SU-DHL-6 (cell line): Measurements from ENCODE around the gene ARID3B.

Experiments used
- H2AFZ ChIP-seq: fragments of 200-600 bp; sonication (generic); 2 replicates; pipeline ENCODE4 v1.6.1; 2014; ENCODE audit warnings: low read depth, mild to moderate bottlenecking, moderate library complexity, mixed read lengths, antibody characterized with exemption, low read length; ENCODE audit not compliant: severe bottlenecking
- H3F3A ChIP-seq: fragments of 200-600 bp; shearing (Covaris generic); 2 replicates; pipeline ENCODE4 v1.6.0; 2016; ENCODE audit warnings: antibody characterized with exemption, mild to moderate bottlenecking; ENCODE audit not compliant: insufficient read depth
- H3K27ac ChIP-seq: fragments of 200-600 bp; sonication (generic); 2 replicates; pipeline ENCODE4 v1.5.1; 2016; ENCODE audit warnings: low read depth, mild to moderate bottlenecking, low read length, moderate library complexity, mixed read lengths
- H3K27me3 ChIP-seq: fragments of 200-600 bp; sonication (generic), shearing (Covaris generic); 2 replicates; pipeline ENCODE4 v1.6.0; 2014; ENCODE audit warnings: mild to moderate bottlenecking, low read length
- H3K36me3 ChIP-seq: fragments of 200-600 bp; sonication (generic); 2 replicates; pipeline ENCODE4 v1.6.1; 2014; ENCODE audit warnings: mild to moderate bottlenecking, low read length, mixed read lengths
- H3K4me2 ChIP-seq: fragments of 300-600, 200-600 bp; shearing (Covaris generic), sonication (generic); 2 replicates; pipeline ENCODE4 v1.6.0; 2014; ENCODE audit warnings: low read length, low read depth, mild to moderate bottlenecking; ENCODE audit not compliant: poor library complexity, severe bottlenecking
- H3K4me3 ChIP-seq: fragments of 200-600 bp; sonication (generic); 2 replicates; pipeline ENCODE4 v1.5.1; 2014; ENCODE audit warnings: antibody characterized with exemption, low read length, mild to moderate bottlenecking, mixed read lengths; ENCODE audit not compliant: insufficient read depth, poor library complexity, severe bottlenecking
- H3K79me2 ChIP-seq: fragments of 200-600 bp; sonication (generic); 2 replicates; pipeline ENCODE4 v1.6.1; 2014; ENCODE audit warnings: mild to moderate bottlenecking, low read length, moderate library complexity; ENCODE audit not compliant: insufficient read depth
- H3K9ac ChIP-seq: fragments of 200-600 bp; sonication (generic); 2 replicates; pipeline ENCODE4 v1.7.0; 2014; ENCODE audit warnings: mild to moderate bottlenecking, low read length
- H3K9me2 ChIP-seq: fragments of 200-600 bp; sonication (generic); replicated peaks from 2 replicates; pipeline ENCODE4 v1.6.1; 2014; ENCODE audit warnings: low read length; ENCODE audit not compliant: insufficient read depth
- H3K9me3 ChIP-seq: fragments of 200-600 bp; sonication (generic); 2 replicates; pipeline ENCODE4 v1.6.1; 2014; ENCODE audit warnings: low read length, mixed read lengths; ENCODE audit not compliant: insufficient read depth
- H4K20me1 ChIP-seq: fragments of 200-600 bp; sonication (generic); 2 replicates; pipeline ENCODE4 v1.6.1; 2014; ENCODE audit warnings: low read depth, mild to moderate bottlenecking, antibody characterized with exemption, low read length, moderate library complexity, mixed read lengths
- CTCF ChIP-seq: fragments of 200-600 bp; sonication (generic); IDR thresholded peaks from one replicate; pipeline ENCODE4 v1.5.1; 2017; ENCODE audit warnings: antibody characterized with exemption, mild to moderate bottlenecking, low read length, moderate library complexity; ENCODE audit not compliant: insufficient read depth, poor library complexity, severe bottlenecking
- EZH2phosphoT487 ChIP-seq: fragments of 200-600 bp; sonication (generic), shearing (Covaris generic); conservative IDR thresholded peaks from 2 replicates; pipeline ENCODE4 v1.6.1; 2018; ENCODE audit warnings: mild to moderate bottlenecking, antibody characterized with exemption, low read length, moderate library complexity, mixed read lengths

Gene ARID3B

DNA sequence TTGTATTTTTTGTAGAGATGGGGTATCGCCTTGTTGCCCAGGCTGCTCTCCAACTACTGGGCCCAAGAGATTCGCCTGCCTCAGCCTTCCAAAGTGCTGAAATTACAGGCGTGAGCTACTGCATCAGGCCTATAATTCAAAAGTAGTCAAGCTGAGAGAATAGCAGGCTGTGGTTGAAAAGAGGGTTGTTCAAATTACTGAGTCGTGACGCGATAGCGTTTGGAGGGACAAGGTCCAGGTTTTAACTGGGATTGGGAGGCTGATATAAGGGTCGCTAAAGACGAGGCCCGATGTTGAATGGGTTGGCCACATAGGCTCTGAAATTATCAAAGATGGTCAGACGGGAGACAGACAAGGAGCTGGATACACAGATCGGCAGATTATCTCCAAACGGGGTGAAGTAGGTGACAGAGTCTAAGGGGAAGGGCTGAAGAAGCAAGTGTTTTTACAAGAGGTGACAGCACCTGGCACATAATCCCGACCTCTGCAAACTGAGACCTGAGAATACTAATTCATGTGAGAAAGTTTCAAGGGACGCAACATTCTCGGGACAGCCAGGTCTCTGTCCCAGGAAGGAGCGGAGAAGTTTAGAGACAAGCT lies 759 bp upstream of the ARID3B start:
- peak overlapping the region; percentile 44 for H3K27ac ChIP-seq
- peaks cover 34% of the 10 kb centered on the region for H3F3A ChIP-seq
- no peaks in the 10 kb centered on the region for H3K27me3 ChIP-seq
- no peaks in the 10 kb centered on the region for H3K79me2 ChIP-seq
- peaks cover 6% of the 10 kb centered on the region; the same call in 1 of the 2 replicates for H4K20me1 ChIP-seq
- peak overlapping the region; percentile 68 for H3K4me3 ChIP-seq
- H3K9me3 ChIP-seq, result no peaks in the 10 kb centered on the region
- H3K9me2 ChIP-seq, result no peaks in the 10 kb centered on the region
- TF ChIP-seq EZH2phosphoT487 (no peak), CTCF (no peak)
- H2AFZ ChIP-seq, result peak overlapping the region; percentile 86
- H3K36me3 ChIP-seq, result no peaks in the 10 kb centered on the region
- H3K9ac ChIP-seq, result peak overlapping the region; percentile 80
- peak overlapping the region; percentile 77 for H3K4me2 ChIP-seq

DNA sequence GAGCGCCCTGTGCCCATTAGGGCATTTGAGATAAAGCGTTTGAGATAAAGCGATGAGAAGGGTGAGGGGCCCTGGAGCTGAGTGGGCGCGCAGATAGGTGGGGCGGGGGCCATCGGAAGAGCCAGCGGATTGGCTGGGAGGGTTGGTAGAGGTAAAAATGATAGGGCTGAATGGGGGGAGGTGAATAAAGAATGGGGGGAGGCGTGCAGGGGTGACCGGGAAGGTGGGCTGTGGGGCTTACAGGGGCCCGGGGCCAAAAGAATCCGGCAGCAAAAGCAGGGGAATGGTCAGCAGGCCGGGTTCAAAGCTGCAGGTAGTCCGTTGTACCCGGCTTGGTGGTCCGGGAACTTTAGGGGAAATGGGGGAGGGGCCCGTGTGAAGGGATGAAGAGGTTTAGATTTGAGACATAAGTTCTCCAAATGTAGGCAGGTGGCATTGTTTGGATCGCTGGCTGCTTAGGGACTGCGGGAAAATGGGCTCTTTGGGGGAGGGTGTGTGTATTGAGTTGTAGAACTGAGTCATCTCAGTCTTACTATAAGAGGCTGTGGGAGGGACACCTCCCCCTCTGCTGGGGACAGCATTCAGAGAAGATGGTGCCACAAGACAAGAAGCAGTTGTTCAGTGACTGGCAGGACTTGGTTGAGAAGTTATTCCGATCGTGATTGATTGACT lies 610 bp downstream of the ARID3B start:
- Histone ChIP-seq H3K27me3 (no peaks in the 10 kb centered on the region), H4K20me1 (peaks cover 6% of the 10 kb centered on the region; the same call in 1 of the 2 replicates), H3F3A (peaks cover 37% of the 10 kb centered on the region), H3K9me3 (no peaks in the 10 kb centered on the region), H3K27ac (no peak overlapping the region), H3K9ac (peak overlapping the region; percentile 45), H3K4me3 (peak overlapping the region; percentile 57), H3K79me2 (no peaks in the 10 kb centered on the region), H3K9me2 (no peaks in the 10 kb centered on the region), H2AFZ (peak overlapping the region; percentile 71), H3K36me3 (no peaks in the 10 kb centered on the region), H3K4me2 (peak overlapping the region; percentile 68)
- TF ChIP-seq EZH2phosphoT487 (0 out of 2 replicates have a peak, but pooled peaks have one; percentile 10), CTCF (no peak)

DNA sequence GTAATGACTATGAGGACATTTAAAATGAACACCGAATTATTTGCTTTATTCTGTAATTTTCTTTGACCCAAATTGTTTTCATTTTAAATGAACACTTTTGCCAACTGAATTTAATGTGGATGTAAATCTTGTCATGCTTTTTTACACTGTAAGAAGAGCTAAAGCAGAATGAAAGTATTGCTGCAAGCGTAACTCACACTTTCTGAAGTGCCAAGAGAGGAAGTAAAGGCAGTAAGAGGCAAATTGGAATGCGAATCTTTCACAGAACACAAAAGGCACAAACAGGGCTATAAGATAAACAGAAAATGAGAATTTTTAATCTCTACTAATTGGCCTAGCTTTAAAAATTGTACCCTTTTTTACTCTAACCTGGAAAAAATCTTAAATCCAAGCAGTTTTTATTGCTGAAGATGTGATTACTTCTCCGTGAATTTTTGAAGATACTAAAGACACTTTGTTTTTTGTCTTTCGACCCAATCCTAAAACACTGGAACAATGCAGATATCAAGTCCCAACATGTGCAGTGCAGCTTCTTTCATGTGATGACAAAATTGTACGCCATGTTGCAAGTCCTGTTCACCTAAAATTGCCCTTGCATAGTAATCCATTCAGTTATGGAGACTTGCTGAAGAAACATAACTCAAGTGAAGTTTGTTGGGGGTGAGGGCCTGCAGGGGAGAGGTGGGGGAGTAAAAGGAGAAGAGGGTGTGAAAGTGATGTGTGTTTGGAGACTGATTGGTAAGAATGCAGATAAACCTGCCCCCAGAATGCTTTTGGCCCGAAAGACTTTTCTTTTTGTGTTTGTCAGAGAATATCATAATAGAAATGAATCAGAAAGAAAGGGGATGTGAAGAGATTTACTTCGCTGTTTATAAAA lies 1.4 kb downstream of the ARID3B start:
- peaks cover 37% of the 10 kb centered on the region for H3F3A ChIP-seq
- H4K20me1 ChIP-seq, result peaks cover 6% of the 10 kb centered on the region; the same call in 1 of the 2 replicates
- H3K36me3 ChIP-seq, result no peaks in the 10 kb centered on the region
- no peak overlapping the region for H2AFZ ChIP-seq
- H3K9ac ChIP-seq, result no peak overlapping the region
- H3K9me3 ChIP-seq, result no peaks in the 10 kb centered on the region
- H3K27me3 ChIP-seq, result no peaks in the 10 kb centered on the region
- H3K4me2 ChIP-seq, result no peak overlapping the region
- TF ChIP-seq CTCF, result no peak
- peak; percentile 25; the same call in 1 of the 2 replicates for TF ChIP-seq EZH2phosphoT487
- H3K9me2 ChIP-seq, result no peaks in the 10 kb centered on the region
- H3K79me2 ChIP-seq, result no peaks in the 10 kb centered on the region
- no peak overlapping the region for H3K27ac ChIP-seq
- H3K4me3 ChIP-seq, result no peak overlapping the region
